Esophagus muscularis mucosa (tissue), 3 donors: ENCODE data around the gene TNIP3.

Source experiments
- CTCF ChIP-seq, 3 experiments: fragments of 200-600 bp in 2 of 3; fragments of 450-650 bp in 1 of 3; sonication (generic) in 2 of 3; IDR thresholded peaks; one replicate each; pipeline ENCODE4 v1.5.1; 2017 to 2019; ENCODE audit warnings: antibody characterized with exemption in 3 of 3, mild to moderate bottlenecking in 2 of 3, moderate library complexity in 1 of 3
- POLR2A ChIP-seq: fragments of 450-650 bp; IDR thresholded peaks from one replicate; pipeline ENCODE4 v1.6.1; 2017; ENCODE audit warnings: antibody characterized with exemption, moderate library complexity, mild to moderate bottlenecking, low read depth

- no peak for TF ChIP-seq CTCF (IDR thresholded peaks at IDR 0.05)
- no peak for TF ChIP-seq POLR2A
These were observed 21.0 kb downstream of the TNIP3 start for GRCh38 chr4:121143131-121143530.
